H1 (cell line): Measurements from ENCODE around the gene IL21. TPM values are rescaled to one million over a fixed set of nuclear protein-coding genes. Genes with fewer than 3 reads are reported as not detected.

Source experiments
- CTCF ChIA-PET: fragments of 300-600 bp; sonication (Branson Sonifier 250); formaldehyde crosslinking; loops from one replicate; lab custom pipeline; 2021; ENCODE audit not compliant: partially characterized antibody; lab: Charles Lee
- POLR2A ChIA-PET: fragments of 300-600 bp; sonication (Branson Sonifier 250); formaldehyde crosslinking; loops from one replicate; lab custom pipeline; 2021; ENCODE audit warnings: inconsistent platforms; ENCODE audit not compliant: partially characterized antibody; lab: Charles Lee
- DNase-seq, 2 experiments: peaks; one replicate each; pipeline versions ENCODE4 v3.0.0 to v3.0.0-alpha.2; 2010 to 2022; ENCODE audit warnings: low spot score in 2 of 2, low read depth in 1 of 2, mixed read lengths in 1 of 2
- FAIRE-seq: peaks from 2 replicates; lab custom pipeline; 2011; peaks lifted over from hg19 to GRCh38; lab: Jason Lieb, UNC
- H2AFZ ChIP-seq: 2 replicates; pipeline ENCODE4 v1.8.1; 2012; ENCODE audit warnings: low read length, inconsistent platforms
- H2AK5ac ChIP-seq: 2 replicates; pipeline ENCODE4 v1.6.1; 2013; ENCODE audit warnings: low read depth, low read length
- H2BK120ac ChIP-seq: replicated peaks from 2 replicates; pipeline ENCODE3; 2013; ENCODE audit warnings: low read depth, low read length, inconsistent platforms
- H2BK12ac ChIP-seq: 2 replicates; pipeline ENCODE4 v1.6.1; 2013; ENCODE audit warnings: low read depth, low read length
- H2BK15ac ChIP-seq: 2 replicates; pipeline ENCODE4 v1.6.1; 2013; ENCODE audit warnings: low read length
- H2BK20ac ChIP-seq: 2 replicates; pipeline ENCODE4 v1.6.1; 2013; ENCODE audit warnings: low read length
- H2BK5ac ChIP-seq: 2 replicates; pipeline ENCODE4 v1.6.1; 2013; ENCODE audit warnings: low read depth, low read length
- H3K14ac ChIP-seq: 2 replicates; pipeline ENCODE4 v1.6.1; 2013; ENCODE audit warnings: inconsistent platforms; ENCODE audit not compliant: insufficient read length
- H3K18ac ChIP-seq: 2 replicates; pipeline ENCODE4 v1.6.1; 2013; ENCODE audit warnings: low read length; ENCODE audit errors: extremely low read depth
- H3K23ac ChIP-seq: 2 replicates; pipeline ENCODE4 v1.6.1; 2013; ENCODE audit warnings: inconsistent platforms; ENCODE audit not compliant: insufficient read length
- H3K23me2 ChIP-seq: 2 replicates; pipeline ENCODE4 v1.6.1; 2013; ENCODE audit warnings: low read depth, low read length
- H3K27ac ChIP-seq: 2 replicates; pipeline ENCODE4 v1.6.1; 2011; ENCODE audit warnings: low read depth, low read length, inconsistent platforms
- H3K27me3 ChIP-seq, 4 experiments: replicated peaks in 1 of 4; 1 replicate in 1 of 4; 2 replicates in 3 of 4; pipeline versions ENCODE4 v1.6.1 to v1.8.1; 2011 to 2013; ENCODE audit warnings: low read length in 3 of 4, mild to moderate bottlenecking in 3 of 4, inconsistent platforms in 2 of 4, mixed read lengths in 2 of 4, moderate library complexity in 1 of 4; ENCODE audit not compliant: control insufficient read depth in 3 of 4, insufficient read depth in 3 of 4; ENCODE audit errors: extremely low read depth in 1 of 4
- H3K36me3 ChIP-seq, 4 experiments: 2 replicates each; pipeline versions ENCODE4 v1.6.1 to v1.8.1; 2011 to 2013; ENCODE audit warnings: mild to moderate bottlenecking in 4 of 4, low read length in 3 of 4, moderate library complexity in 2 of 4, control low read depth in 1 of 4, inconsistent platforms in 1 of 4; ENCODE audit not compliant: insufficient read depth in 4 of 4, control insufficient read depth in 2 of 4
- H3K4ac ChIP-seq: replicated peaks from 2 replicates; pipeline ENCODE3; 2013; ENCODE audit warnings: low read length, low read depth, mixed read lengths, inconsistent platforms; ENCODE audit not compliant: insufficient read length
- H3K4me1 ChIP-seq, 4 experiments: replicated peaks in 1 of 4; 1 replicate in 1 of 4; 2 replicates in 3 of 4; pipeline versions ENCODE4 v1.6.1 to v1.8.1; 2011 to 2013; ENCODE audit warnings: low read length in 3 of 4, inconsistent platforms in 2 of 4, mixed read lengths in 1 of 4; ENCODE audit not compliant: insufficient read depth in 4 of 4, control insufficient read depth in 3 of 4
- H3K4me2 ChIP-seq, 2 experiments: 2 replicates each; pipeline versions ENCODE4 v1.6.1 to v1.8.1; 2011 to 2013; ENCODE audit warnings: low read depth in 2 of 2, low read length in 2 of 2, control low read depth in 1 of 2, inconsistent platforms in 1 of 2, mild to moderate bottlenecking in 1 of 2; ENCODE audit not compliant: insufficient read depth in 1 of 2
- H3K4me3 ChIP-seq, 4 experiments: fragments of 200-600, 300-600 bp in 1 of 4; sonication (generic), shearing (Covaris generic), sonication (Bioruptor Twin) in 1 of 4; 2 replicates each; pipeline versions ENCODE4 v1.5.1 to v1.8.1; 2011 to 2016; ENCODE audit warnings: low read length in 4 of 4, low read depth in 3 of 4, control low read depth in 2 of 4, inconsistent platforms in 2 of 4, mild to moderate bottlenecking in 2 of 4, mixed read lengths in 1 of 4, moderate library complexity in 1 of 4; ENCODE audit not compliant: insufficient read depth in 2 of 4; ENCODE audit errors: extremely low read depth in 1 of 4
- H3K56ac ChIP-seq: replicated peaks from 2 replicates; pipeline ENCODE3; 2013; ENCODE audit warnings: low read depth, mild to moderate bottlenecking, mixed read lengths, low read length, inconsistent platforms; ENCODE audit not compliant: insufficient read length
- H3K79me1 ChIP-seq: 2 replicates; pipeline ENCODE4 v1.6.1; 2013; ENCODE audit warnings: low read depth, low read length, control low read depth
- H3K79me2 ChIP-seq, 2 experiments: 2 replicates each; pipeline versions ENCODE4 v1.6.1 to v1.8.1; 2012 to 2013; ENCODE audit warnings: low read length in 2 of 2, mild to moderate bottlenecking in 2 of 2, inconsistent platforms in 1 of 2; ENCODE audit not compliant: insufficient read depth in 2 of 2, control insufficient read depth in 1 of 2
- H3K9ac ChIP-seq, 4 experiments: replicated peaks in 1 of 4; 1 replicate in 1 of 4; 2 replicates in 3 of 4; pipeline versions ENCODE4 v1.6.1 to v1.8.1; 2011 to 2013; ENCODE audit warnings: low read depth in 3 of 4, low read length in 3 of 4, control low read depth in 2 of 4, mild to moderate bottlenecking in 2 of 4, moderate library complexity in 2 of 4, inconsistent platforms in 1 of 4; ENCODE audit errors: extremely low read depth in 1 of 4
- H3K9me3 ChIP-seq, 2 experiments: 2 replicates each; pipeline versions ENCODE4 v1.6.1 to v1.8.1; 2012 to 2013; ENCODE audit warnings: mild to moderate bottlenecking in 2 of 2, moderate library complexity in 2 of 2, control low read depth in 1 of 2, inconsistent platforms in 1 of 2, low read depth in 1 of 2, low read length in 1 of 2, mixed read lengths in 1 of 2; ENCODE audit not compliant: insufficient read depth in 2 of 2
- H4K20me1 ChIP-seq, 2 experiments: replicated peaks in 1 of 2; 2 replicates each; pipeline versions ENCODE3 to v1.8.1; 2011 to 2013; ENCODE audit warnings: inconsistent platforms in 2 of 2, low read length in 2 of 2, mild to moderate bottlenecking in 1 of 2; ENCODE audit not compliant: insufficient read depth in 2 of 2, control insufficient read depth in 1 of 2
- H4K5ac ChIP-seq: 2 replicates; pipeline ENCODE4 v1.6.1; 2013; ENCODE audit warnings: low read length, low read depth, mixed read lengths, inconsistent platforms; ENCODE audit not compliant: insufficient read length
- H4K8ac ChIP-seq: 2 replicates; pipeline ENCODE4 v1.8.0; 2013; ENCODE audit warnings: mild to moderate bottlenecking, moderate library complexity, low read length, inconsistent platforms; ENCODE audit not compliant: insufficient read depth; ENCODE audit errors: extremely low read depth
- H4K91ac ChIP-seq: replicated peaks from 2 replicates; pipeline ENCODE3; 2013; ENCODE audit warnings: low read length, mixed read lengths, inconsistent platforms; ENCODE audit not compliant: insufficient read length
- CHD2 ChIP-seq: IDR thresholded peaks from 2 replicates; pipeline ENCODE4 v1.6.1; 2012; ENCODE audit warnings: low read length, improper control_type of control experiment
- FOSL1 ChIP-seq: IDR thresholded peaks from 2 replicates; pipeline ENCODE4 v1.6.1; 2011; ENCODE audit warnings: mild to moderate bottlenecking, low read depth, low read length, moderate library complexity; ENCODE audit not compliant: insufficient read depth
- POLR2A ChIP-seq, 2 experiments: IDR thresholded peaks; 1 replicate in 1 of 2; 2 replicates in 1 of 2; pipeline ENCODE4 v1.6.1; 2011; ENCODE audit warnings: low read depth in 2 of 2, low read length in 2 of 2, mild to moderate bottlenecking in 2 of 2; ENCODE audit errors: control extremely low read depth in 1 of 2
- RAD21 ChIP-seq, 2 experiments: IDR thresholded peaks in 1 of 2; conservative IDR thresholded peaks in 1 of 2; 2 replicates each; pipeline ENCODE4 v1.6.1; 2011; ENCODE audit warnings: low read depth in 2 of 2, low read length in 2 of 2, improper control_type of control experiment in 1 of 2, inconsistent platforms in 1 of 2, mild to moderate bottlenecking in 1 of 2, moderate library complexity in 1 of 2
- WGBS, 2 experiments: shearing (Covaris generic) in 1 of 2; methylation state at CpG; one replicate each; pipeline versions ENCODE4 v1.1.6 to v1.1.7; 2013 to 2015; ENCODE audit warnings: low lambda C conversion rate in 2 of 2, mixed read lengths in 2 of 2, inconsistent platforms in 1 of 2, low coverage in 1 of 2, missing lambda C conversion rate in 1 of 2; ENCODE audit not compliant: insufficient replicate concordance in 2 of 2, insufficient coverage in 1 of 2, insufficient read length in 1 of 2; ENCODE audit errors: extremely low coverage in 1 of 2, missing lambda C conversion rate in 1 of 2; 5-methylcytosine and 5-hydroxymethylcytosine counted together
- polyA plus RNA-seq, 7 experiments: library from polyadenylated mRNA; depleted of rRNA in 3 of 7; stranded (reverse) in 5 of 7; unstranded in 2 of 7; fragments of >200 nt in 5 of 7; fragments of 200-250 nt in 2 of 7; gene quantifications; 1 replicate in 5 of 7; 2 replicates in 1 of 7; 4 replicates in 1 of 7; pipeline versions ENCODE4 v1.2.1 to v1.2.3, GENCODE V29; 2011 to 2013; ENCODE audit warnings: missing spikeins in 2 of 7, mixed read lengths in 2 of 7
- total RNA-seq: library from RNA; stranded (reverse); fragmentation: NEBNext Ultra II Directional; extraction: Animal tissue kit (Norgen Biotek cat#: 25700); gene quantifications from 2 replicates; pipeline ENCODE4 v1.2.1, GENCODE V29; 2021
- TF ChIP-seq, protein P1 (sequence below): IDR thresholded peaks from 2 replicates; pipeline ENCODE4 v1.6.1; 2012; ENCODE audit warnings: low read length, inconsistent platforms
- TF ChIP-seq, protein P2 (sequence below): IDR thresholded peaks from 2 replicates; pipeline ENCODE4 v1.6.1; 2012; ENCODE audit warnings: inconsistent platforms
- TF ChIP-seq, protein P3 (sequence below), 3 experiments: IDR thresholded peaks; 1 replicate in 2 of 3; 2 replicates in 1 of 3; pipeline versions ENCODE4 v1.5.1 to v1.6.1; 2011; ENCODE audit warnings: low read length in 3 of 3, mild to moderate bottlenecking in 3 of 3, inconsistent platforms in 2 of 3, low read depth in 1 of 3, moderate library complexity in 1 of 3; ENCODE audit not compliant: insufficient read depth in 1 of 3; ENCODE audit errors: control extremely low read depth in 1 of 3

Gene IL21
- total and polyA plus RNA-seq, 2 of the 8 experiments (the other 6 are each of a cell fraction or from before 2014, with no cell fraction given), result not detected

DNA sequence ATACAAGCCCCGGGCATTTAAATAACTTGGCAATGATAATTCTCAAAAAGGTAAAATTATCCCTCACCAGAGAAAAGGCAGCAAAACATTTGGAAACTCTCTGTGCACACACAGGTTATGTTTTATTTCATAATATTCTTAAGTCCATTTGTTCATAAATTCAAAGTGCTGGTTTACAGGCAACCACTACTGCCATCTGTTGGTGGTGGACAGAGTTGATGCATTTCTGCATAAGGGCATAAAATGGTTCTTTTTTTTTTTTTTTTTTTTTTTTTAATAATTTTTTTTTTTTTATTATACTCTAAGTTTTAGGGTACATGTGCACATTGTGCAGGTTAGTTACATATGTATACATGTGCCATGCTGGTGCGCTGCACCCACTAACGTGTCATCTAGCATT, 31.5 kb upstream of the IL21 start:
- WGBS, 2 experiments, result 82% methylated on average over 1 of the region's 3 CpGs; no CpG with 5 or more reads in 1 of the 2 experiments

More for the DNA sequence above, 31.5 kb upstream of the IL21 start:
- Histone ChIP-seq H2BK15ac (no peak overlapping the region), H3K4ac (no peak overlapping the region), H4K91ac (no peak overlapping the region), H2AK5ac (no peak overlapping the region), H3K27ac (no peak overlapping the region), H3K4me2 (no peak overlapping the region), H2BK12ac (no peak overlapping the region), H3K9ac (no peak overlapping the region), H3K23me2 (no peaks in the 10 kb centered on the region), H3K4me1 (no peaks in the 10 kb centered on the region), H3K56ac (no peak overlapping the region), H3K27me3 (no peaks in the 10 kb centered on the region), H4K20me1 (no peaks in the 10 kb centered on the region)
- DNase-seq, result no peak
- TF ChIP-seq FOSL1 (no peak), RAD21 (IDR thresholded peaks at IDR 0.05 in 1 of 2, conservative IDR thresholded peaks at IDR 0.05 in 1 of 2; ENCODE audit: low read depth in 2 of 2, low read length in 2 of 2) (peak; percentile 48 to 52), CHD2 (no peak), POLR2A (IDR thresholded peaks at IDR 0.05; ENCODE audit: control extremely low read depth in 1 of 2, low read depth in 2 of 2, low read length in 2 of 2) (no peak)
- TF ChIP-seq, protein P1, sequence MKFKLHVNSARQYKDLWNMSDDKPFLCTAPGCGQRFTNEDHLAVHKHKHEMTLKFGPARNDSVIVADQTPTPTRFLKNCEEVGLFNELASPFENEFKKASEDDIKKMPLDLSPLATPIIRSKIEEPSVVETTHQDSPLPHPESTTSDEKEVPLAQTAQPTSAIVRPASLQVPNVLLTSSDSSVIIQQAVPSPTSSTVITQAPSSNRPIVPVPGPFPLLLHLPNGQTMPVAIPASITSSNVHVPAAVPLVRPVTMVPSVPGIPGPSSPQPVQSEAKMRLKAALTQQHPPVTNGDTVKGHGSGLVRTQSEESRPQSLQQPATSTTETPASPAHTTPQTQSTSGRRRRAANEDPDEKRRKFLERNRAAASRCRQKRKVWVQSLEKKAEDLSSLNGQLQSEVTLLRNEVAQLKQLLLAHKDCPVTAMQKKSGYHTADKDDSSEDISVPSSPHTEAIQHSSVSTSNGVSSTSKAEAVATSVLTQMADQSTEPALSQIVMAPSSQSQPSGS, result no peak
- TF ChIP-seq, protein P2, sequence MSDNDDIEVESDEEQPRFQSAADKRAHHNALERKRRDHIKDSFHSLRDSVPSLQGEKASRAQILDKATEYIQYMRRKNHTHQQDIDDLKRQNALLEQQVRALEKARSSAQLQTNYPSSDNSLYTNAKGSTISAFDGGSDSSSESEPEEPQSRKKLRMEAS, result no peak
- TF ChIP-seq, protein P3, sequence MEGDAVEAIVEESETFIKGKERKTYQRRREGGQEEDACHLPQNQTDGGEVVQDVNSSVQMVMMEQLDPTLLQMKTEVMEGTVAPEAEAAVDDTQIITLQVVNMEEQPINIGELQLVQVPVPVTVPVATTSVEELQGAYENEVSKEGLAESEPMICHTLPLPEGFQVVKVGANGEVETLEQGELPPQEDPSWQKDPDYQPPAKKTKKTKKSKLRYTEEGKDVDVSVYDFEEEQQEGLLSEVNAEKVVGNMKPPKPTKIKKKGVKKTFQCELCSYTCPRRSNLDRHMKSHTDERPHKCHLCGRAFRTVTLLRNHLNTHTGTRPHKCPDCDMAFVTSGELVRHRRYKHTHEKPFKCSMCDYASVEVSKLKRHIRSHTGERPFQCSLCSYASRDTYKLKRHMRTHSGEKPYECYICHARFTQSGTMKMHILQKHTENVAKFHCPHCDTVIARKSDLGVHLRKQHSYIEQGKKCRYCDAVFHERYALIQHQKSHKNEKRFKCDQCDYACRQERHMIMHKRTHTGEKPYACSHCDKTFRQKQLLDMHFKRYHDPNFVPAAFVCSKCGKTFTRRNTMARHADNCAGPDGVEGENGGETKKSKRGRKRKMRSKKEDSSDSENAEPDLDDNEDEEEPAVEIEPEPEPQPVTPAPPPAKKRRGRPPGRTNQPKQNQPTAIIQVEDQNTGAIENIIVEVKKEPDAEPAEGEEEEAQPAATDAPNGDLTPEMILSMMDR (IDR thresholded peaks at IDR 0.05; ENCODE audit: control extremely low read depth in 1 of 3, insufficient read depth in 1 of 3, low read depth in 1 of 3, low read length in 3 of 3), result peak in 2 of 3 experiments; percentile 41 to 45; a peak in 2 of 4 replicates
- TF ChIP-seq, all 59 proteins: peak for 2
- Histone ChIP-seq H4K8ac (no peak overlapping the region), H3K23ac (no peak overlapping the region), H2BK20ac (no peak overlapping the region), H3K18ac (no peak overlapping the region), H3K9me3 (no peaks in the 10 kb centered on the region), H3K79me2 (no peaks in the 10 kb centered on the region), H3K4me3 (no peak overlapping the region), H3K14ac (no peak overlapping the region), H4K5ac (no peak overlapping the region), H3K79me1 (no peaks in the 10 kb centered on the region), H2AFZ (no peak overlapping the region), H3K36me3 (no peaks in the 10 kb centered on the region), H2BK120ac (no peak overlapping the region), H2BK5ac (no peak overlapping the region)
- ChIA-PET CTCF (interaction anchor here (1.0 to 1.9 kb wide), 8 partner anchors 8 to 75 kb away, joined by 3 to 7 read pairs (median 5); no protein-coding TSS in a partner anchor), POLR2A (no interaction called here)
- FAIRE-seq, result peak; percentile 13
